ENCODE results near the gene PHF23. TPM values are rescaled to one million over a fixed set of nuclear protein-coding genes. Genes with fewer than 3 reads are reported as not detected.

PHF23 gene
- total and polyA plus RNA-seq, 9 donors = 19.4 to 57.7 (median 41.0) TPM

GRCh38 chr17:7241783-7242716 is 2.8 kb upstream of the PHF23 start, which contains the start of gene GABARAP:
TSS of gene GABARAP (minus strand) at chr17:7242449. CDS start at chr17:7242330, 119 bp downstream.
- H3K4me3 ChIP-seq = peak within 1 kb of the TSS; percentile 86
- TF ChIP-seq CTCF (IDR thresholded peaks at IDR 0.05) (no peak), POLR2A (IDR thresholded peaks at IDR 0.05) (peak; percentile 82), EP300 (IDR thresholded peaks at IDR 0.05) (no peak)
- DNase-seq = peak; percentile 94 to 98 (median 97)
- H3K27ac ChIP-seq = peak within 1 kb of the TSS; percentile 91 to 98
- H3K9me3 ChIP-seq = no peaks in the 10 kb centered on the region
- WGBS, 3 donors = 0 to 1% (median 0%) methylated on average over 56 to 62 of the region's 62 CpGs
- H3K36me3 ChIP-seq = no peaks in the 10 kb centered on the region
- peaks cover 7% of the 10 kb centered on the region for H3K4me1 ChIP-seq (ENCODE audit: insufficient read depth)
- intact Hi-C loops (cut with DNase I) = no loop called here
- no peaks in the 10 kb centered on the region for H3K27me3 ChIP-seq

- intact Hi-C loops (cut with DNase I) = no loop called here
- 24 to 26% (median 24%) methylated on average over 9 of the region's 9 CpGs for whole genome bisulfite sequencing, 3 donors
- no peaks in the 10 kb centered on the region for H3K36me3 ChIP-seq
These were observed 2.0 kb upstream of the PHF23 start for GRCh38 chr17:7241090-7241733.

GRCh38 chr17:7240375-7240774 is 1.1 kb upstream of the PHF23 start:
- TF ChIP-seq EP300 (IDR thresholded peaks at IDR 0.05) (no peak), CTCF (IDR thresholded peaks at IDR 0.05) (no peak), POLR2A (IDR thresholded peaks at IDR 0.05) (no peak)
- intact Hi-C loops (cut with DNase I) = no loop called here
- H3K9me3 ChIP-seq = no peaks in the 10 kb centered on the region
- no peaks in the 10 kb centered on the region for H3K27me3 ChIP-seq
- no peak overlapping the region for H3K4me3 ChIP-seq
- DNase-seq = no peak
- H3K27ac ChIP-seq = peak overlapping the region in 1 of 2 donors; percentile 98
- H3K4me1 ChIP-seq (ENCODE audit: insufficient read depth) = peaks cover 7% of the 10 kb centered on the region
- 63 to 66% (median 64%) methylated on average over 4 of the region's 4 CpGs for WGBS, 3 donors
- H3K36me3 ChIP-seq = no peaks in the 10 kb centered on the region

More at GRCh38 chr17:7241090-7241733, 2.0 kb upstream of the PHF23 start:
- Histone ChIP-seq H3K4me1 (ENCODE audit: insufficient read depth) (peaks cover 7% of the 10 kb centered on the region), H3K9me3 (no peaks in the 10 kb centered on the region), H3K27ac (peak overlapping the region; percentile 91 to 98), H3K27me3 (no peaks in the 10 kb centered on the region), H3K4me3 (peak overlapping the region; percentile 86)
- no peak for DNase-seq
- TF ChIP-seq POLR2A (IDR thresholded peaks at IDR 0.05) (no peak), CTCF (IDR thresholded peaks at IDR 0.05) (no peak), EP300 (IDR thresholded peaks at IDR 0.05) (no peak)

GRCh38 chr17:7238420-7239090 is 702 bp downstream of the PHF23 start:
- 0 to 1% (median 1%) methylated on average over 36 to 39 of the region's 39 CpGs for WGBS, 3 donors

More at GRCh38 chr17:7238420-7239090, 702 bp downstream of the PHF23 start:
- peak; percentile 55 to 75 (median 69) for DNase-seq
- Histone ChIP-seq H3K36me3 (no peaks in the 10 kb centered on the region), H3K9me3 (no peaks in the 10 kb centered on the region), H3K4me3 (peak overlapping the region; percentile 99), H3K27me3 (no peaks in the 10 kb centered on the region), H3K27ac (peak overlapping the region; percentile 82 to 85), H3K4me1 (ENCODE audit: insufficient read depth) (peaks cover 7% of the 10 kb centered on the region)
- TF ChIP-seq EP300 (IDR thresholded peaks at IDR 0.05) (no peak), POLR2A (IDR thresholded peaks at IDR 0.05) (no peak), CTCF (IDR thresholded peaks at IDR 0.05) (no peak)
- intact Hi-C loops (cut with DNase I) = no loop called here

All from ovary (tissue), 9 donors.